G401 (cell line): Measurements from ENCODE around the gene TPM4. TPM values are rescaled to one million over a fixed set of nuclear protein-coding genes. Genes with fewer than 3 reads are reported as not detected.
"Not testable (repeated sequence)": the region's sequence is repeated elsewhere in the genome, so short reads cannot be mapped to it uniquely, and the experiment has no call there.

Experiments
- DNase-seq: peaks from one replicate; pipeline ENCODE4 v3.0.0-alpha.2; 2015; ENCODE audit warnings: low spot score
- in situ Hi-C: cut with HindIII; loops from 2 replicates; pipeline ENCODE4 v1.10.0; 2016; ENCODE audit warnings: low sequenced_read_pairs, mixed read lengths
- total RNA-seq: library from RNA; depleted of rRNA; stranded (reverse); fragments of >200 nt; shearing (Covaris generic); gene quantifications from 2 replicates; pipeline ENCODE4 v1.2.3, GENCODE V29; 2014

Gene TPM4
- total RNA-seq, 1 experiment from 2014 or later: 385 TPM

- DNase-seq: no peak
- in situ Hi-C loops: no loop called here
Measured at GRCh38 chr19:16116067-16116466, 39.8 kb downstream of the TPM4 start.

GRCh38 chr19:16117594-16118033, 41.3 kb downstream of the TPM4 start:
- no peak for DNase-seq
- in situ Hi-C loops: no loop called here

GRCh38 chr19:16118489-16119033, 42.3 kb downstream of the TPM4 start:
- DNase-seq: no peak
- in situ Hi-C loops: no loop called here

GRCh38 chr19:16119075-16119857, 43.0 kb downstream of the TPM4 start:
- in situ Hi-C loops, DNase-seq: not testable (repeated sequence)

- no peak for DNase-seq
- in situ Hi-C loops: no loop called here
Measured at GRCh38 chr19:16121141-16121540, 44.8 kb downstream of the TPM4 start.

GRCh38 chr19:16121967-16122366, 45.7 kb downstream of the TPM4 start:
- DNase-seq: no peak
- in situ Hi-C loops: no loop called here

- DNase-seq: no peak
- in situ Hi-C loops: loop anchor here (5.0 kb wide), 1 partner anchor 83 kb away; no protein-coding TSS in a partner anchor
Measured at GRCh38 chr19:16124953-16125352, 48.7 kb downstream of the TPM4 start.

- in situ Hi-C loops: loop anchor here (5.0 kb wide), 1 partner anchor 84 kb away; no protein-coding TSS in a partner anchor
Measured at GRCh38 chr19:16125737-16126495, 49.6 kb downstream of the TPM4 start.

GRCh38 chr19:16127080-16127479, 50.8 kb downstream of the TPM4 start:
- in situ Hi-C loops: loop anchor here (5.0 kb wide), 1 partner anchor 85 kb away; no protein-coding TSS in a partner anchor
- DNase-seq: no peak

More at GRCh38 chr19:16125737-16126495, 49.6 kb downstream of the TPM4 start:
- no peak for DNase-seq

- no peak for DNase-seq
- in situ Hi-C loops: loop anchor here (5.0 kb wide), 1 partner anchor 86 kb away; no protein-coding TSS in a partner anchor
Measured at GRCh38 chr19:16127776-16128371, 51.6 kb downstream of the TPM4 start.

- in situ Hi-C loops: no loop called here
- no peak for DNase-seq
Measured at GRCh38 chr19:16131648-16132047, 55.4 kb downstream of the TPM4 start.

- no peak for DNase-seq
- in situ Hi-C loops: no loop called here
Measured at GRCh38 chr19:16133818-16134217, 57.5 kb downstream of the TPM4 start.

GRCh38 chr19:16134510-16134909, 58.2 kb downstream of the TPM4 start:
- DNase-seq: no peak
- in situ Hi-C loops: no loop called here

GRCh38 chr19:16135430-16136127, 59.3 kb downstream of the TPM4 start:
- no peak for DNase-seq
- in situ Hi-C loops: no loop called here

GRCh38 chr19:16136185-16136999, 60.1 kb downstream of the TPM4 start:
- no peak for DNase-seq
- in situ Hi-C loops: no loop called here

GRCh38 chr19:16139752-16140151, 63.5 kb downstream of the TPM4 start:
- in situ Hi-C loops: no loop called here
- DNase-seq: no peak

GRCh38 chr19:16141043-16141442, 64.7 kb downstream of the TPM4 start:
- in situ Hi-C loops: no loop called here
- DNase-seq: no peak

- no peak for DNase-seq
- in situ Hi-C loops: no loop called here
Measured at GRCh38 chr19:16142032-16142580, 65.8 kb downstream of the TPM4 start.
